ENCODE results near the gene LSAMP. TPM values are rescaled to one million over a fixed set of nuclear protein-coding genes. Genes with fewer than 3 reads are reported as not detected.

LSAMP gene
- total and polyA plus RNA-seq, 2 donors (not counting 1 experiment from before 2014, with no cell fraction given): not detected

DNA sequence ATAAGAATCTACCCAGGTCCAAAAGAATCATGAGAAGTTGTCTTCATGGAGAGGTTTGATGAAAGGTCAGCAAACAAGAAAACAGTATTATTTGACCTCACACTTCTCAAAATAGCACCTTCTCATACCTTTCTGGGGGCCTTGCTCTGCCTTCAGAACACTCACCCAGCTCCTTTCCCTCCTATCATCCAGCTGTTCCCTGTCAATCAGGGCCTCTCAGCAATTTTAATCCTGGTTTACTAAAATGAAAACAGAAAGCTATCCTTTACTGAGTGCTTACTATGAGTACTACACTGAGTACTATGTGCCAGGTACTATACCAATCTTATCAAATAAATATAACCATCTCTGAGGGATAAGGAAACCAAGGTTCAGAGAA, 683.4 kb downstream of the LSAMP start:
- Histone ChIP-seq H2AFZ (ENCODE audit: insufficient read depth, low read depth, low read length, poor library complexity, severe bottlenecking) (no peak overlapping the region), H3K27ac (ENCODE audit: low read length in 2 of 2) (no peak overlapping the region), H3K4me3 (ENCODE audit: control extremely low read depth in 1 of 5, extremely low read depth in 1 of 5, insufficient read depth in 1 of 5, low read depth in 2 of 5, low read length in 4 of 5) (no peak overlapping the region), H3K4me2 (replicated peaks; ENCODE audit: low read depth, low read length, poor library complexity, severe bottlenecking) (no peak overlapping the region), H3K4me1 (ENCODE audit: control insufficient read depth in 2 of 2, insufficient read depth in 2 of 2, low read length in 2 of 2) (no peaks in the 10 kb centered on the region), H3K9ac (ENCODE audit: low read length) (no peak overlapping the region), H4K20me1 (ENCODE audit: control insufficient read depth, insufficient read depth, low read length, poor library complexity, severe bottlenecking) (no peaks in the 10 kb centered on the region), H3K79me2 (ENCODE audit: control insufficient read depth, insufficient read depth, low read length) (no peaks in the 10 kb centered on the region), H3K27me3 (replicated peaks in 1 of 4; ENCODE audit: control extremely low read depth in 1 of 4, control insufficient read depth in 3 of 4, insufficient read depth in 4 of 4, low read length in 3 of 4) (peaks cover 0 to 3% (median 1%) of the 10 kb centered on the region in 4 experiments), H3K36me3 (replicated peaks in 1 of 2; ENCODE audit: control extremely low read depth in 1 of 2, control insufficient read depth in 1 of 2, extremely low read depth in 1 of 2, insufficient read depth in 2 of 2, low read length in 1 of 2) (no peaks in the 10 kb centered on the region), H3K9me3 (ENCODE audit: control extremely low read depth in 1 of 3, control insufficient read depth in 2 of 3, insufficient read depth in 1 of 3, low read length in 2 of 3) (no peaks in the 10 kb centered on the region)
- ChIA-PET CTCF (no interaction called here), POLR2A (no interaction called here)
- no peak overlapping the region for H3K27ac Mint-ChIP-seq
- TF ChIP-seq EZH2 (IDR thresholded peaks at IDR 0.05; ENCODE audit: borderline replicate concordance, insufficient read depth, low read depth, low read length, poor library complexity, severe bottlenecking): no peak
- TF ChIP-seq, protein P1, sequence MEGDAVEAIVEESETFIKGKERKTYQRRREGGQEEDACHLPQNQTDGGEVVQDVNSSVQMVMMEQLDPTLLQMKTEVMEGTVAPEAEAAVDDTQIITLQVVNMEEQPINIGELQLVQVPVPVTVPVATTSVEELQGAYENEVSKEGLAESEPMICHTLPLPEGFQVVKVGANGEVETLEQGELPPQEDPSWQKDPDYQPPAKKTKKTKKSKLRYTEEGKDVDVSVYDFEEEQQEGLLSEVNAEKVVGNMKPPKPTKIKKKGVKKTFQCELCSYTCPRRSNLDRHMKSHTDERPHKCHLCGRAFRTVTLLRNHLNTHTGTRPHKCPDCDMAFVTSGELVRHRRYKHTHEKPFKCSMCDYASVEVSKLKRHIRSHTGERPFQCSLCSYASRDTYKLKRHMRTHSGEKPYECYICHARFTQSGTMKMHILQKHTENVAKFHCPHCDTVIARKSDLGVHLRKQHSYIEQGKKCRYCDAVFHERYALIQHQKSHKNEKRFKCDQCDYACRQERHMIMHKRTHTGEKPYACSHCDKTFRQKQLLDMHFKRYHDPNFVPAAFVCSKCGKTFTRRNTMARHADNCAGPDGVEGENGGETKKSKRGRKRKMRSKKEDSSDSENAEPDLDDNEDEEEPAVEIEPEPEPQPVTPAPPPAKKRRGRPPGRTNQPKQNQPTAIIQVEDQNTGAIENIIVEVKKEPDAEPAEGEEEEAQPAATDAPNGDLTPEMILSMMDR (IDR thresholded peaks at IDR 0.05): no peak
- intact Hi-C loops (cut with micrococcal nuclease): loop anchor here (10.0 kb wide), 1 partner anchor 47 kb away; no protein-coding TSS in a partner anchor
- no peaks in the 10 kb centered on the region for H3K4me1 Mint-ChIP-seq
- no peaks in the 10 kb centered on the region for H3K9me3 Mint-ChIP-seq (ENCODE audit: insufficient read depth)
- no peak overlapping the region for H3K4me3 Mint-ChIP-seq
- DNase-seq: no peak
- H3K27me3 Mint-ChIP-seq: peaks cover 10% of the 10 kb centered on the region
- ATAC-seq (ENCODE audit: low read depth): no peak

DNA sequence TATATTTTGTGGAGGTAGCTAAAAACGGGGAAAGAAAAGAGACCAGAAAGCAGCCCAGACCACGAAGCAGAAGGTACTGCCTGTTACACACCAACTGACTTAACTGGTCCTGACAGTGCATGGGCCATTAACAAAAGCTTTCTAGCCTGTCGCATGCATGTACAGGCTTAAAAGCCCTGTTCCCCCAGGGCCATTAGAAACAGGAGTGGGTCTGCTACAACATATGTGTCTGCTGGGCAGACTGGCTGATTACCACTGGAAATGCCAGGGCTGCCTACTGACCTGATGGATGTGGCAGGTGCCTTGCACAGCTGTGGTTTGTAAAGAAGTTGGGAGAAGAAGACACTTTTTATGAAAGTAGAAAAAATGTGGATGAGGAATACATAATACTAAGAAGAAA, 684.6 kb downstream of the LSAMP start:
- intact Hi-C loops (cut with micrococcal nuclease): loop anchor here (10.0 kb wide), 1 partner anchor 46 kb away; no protein-coding TSS in a partner anchor
- TF ChIP-seq EZH2 (IDR thresholded peaks at IDR 0.05; ENCODE audit: borderline replicate concordance, insufficient read depth, low read depth, low read length, poor library complexity, severe bottlenecking): no peak
- TF ChIP-seq, protein P1 (IDR thresholded peaks at IDR 0.05): no peak
- Histone ChIP-seq H3K27ac (ENCODE audit: low read length in 2 of 2) (no peak overlapping the region), H3K9me3 (ENCODE audit: control extremely low read depth in 1 of 3, control insufficient read depth in 2 of 3, insufficient read depth in 1 of 3, low read length in 2 of 3) (no peaks in the 10 kb centered on the region), H3K79me2 (ENCODE audit: control insufficient read depth, insufficient read depth, low read length) (no peaks in the 10 kb centered on the region), H3K36me3 (replicated peaks in 1 of 2; ENCODE audit: control extremely low read depth in 1 of 2, control insufficient read depth in 1 of 2, extremely low read depth in 1 of 2, insufficient read depth in 2 of 2, low read length in 1 of 2) (no peaks in the 10 kb centered on the region), H4K20me1 (ENCODE audit: control insufficient read depth, insufficient read depth, low read length, poor library complexity, severe bottlenecking) (no peaks in the 10 kb centered on the region), H3K4me1 (ENCODE audit: control insufficient read depth in 2 of 2, insufficient read depth in 2 of 2, low read length in 2 of 2) (no peaks in the 10 kb centered on the region), H3K4me3 (ENCODE audit: control extremely low read depth in 1 of 5, extremely low read depth in 1 of 5, insufficient read depth in 1 of 5, low read depth in 2 of 5, low read length in 4 of 5) (no peak overlapping the region), H2AFZ (ENCODE audit: insufficient read depth, low read depth, low read length, poor library complexity, severe bottlenecking) (no peak overlapping the region), H3K4me2 (replicated peaks; ENCODE audit: low read depth, low read length, poor library complexity, severe bottlenecking) (no peak overlapping the region), H3K27me3 (replicated peaks in 1 of 4; ENCODE audit: control extremely low read depth in 1 of 4, control insufficient read depth in 3 of 4, insufficient read depth in 4 of 4, low read length in 3 of 4) (peaks cover 0 to 3% (median 1%) of the 10 kb centered on the region in 4 experiments), H3K9ac (ENCODE audit: low read length) (no peak overlapping the region)
- no peak for DNase-seq
- Mint-ChIP-seq H3K4me1 (no peaks in the 10 kb centered on the region), H3K27me3 (no peaks in the 10 kb centered on the region), H3K9me3 (ENCODE audit: insufficient read depth) (no peaks in the 10 kb centered on the region), H3K4me3 (no peak overlapping the region), H3K27ac (no peak overlapping the region)
- ChIA-PET CTCF (no interaction called here), POLR2A (no interaction called here)
- no peak for ATAC-seq (ENCODE audit: low read depth)
- 100% methylated on average over 1 of the region's 3 CpGs for WGBS (ENCODE audit: insufficient coverage)
